ENCODE results near the gene C20orf173.

Gene C20orf173

DNA sequence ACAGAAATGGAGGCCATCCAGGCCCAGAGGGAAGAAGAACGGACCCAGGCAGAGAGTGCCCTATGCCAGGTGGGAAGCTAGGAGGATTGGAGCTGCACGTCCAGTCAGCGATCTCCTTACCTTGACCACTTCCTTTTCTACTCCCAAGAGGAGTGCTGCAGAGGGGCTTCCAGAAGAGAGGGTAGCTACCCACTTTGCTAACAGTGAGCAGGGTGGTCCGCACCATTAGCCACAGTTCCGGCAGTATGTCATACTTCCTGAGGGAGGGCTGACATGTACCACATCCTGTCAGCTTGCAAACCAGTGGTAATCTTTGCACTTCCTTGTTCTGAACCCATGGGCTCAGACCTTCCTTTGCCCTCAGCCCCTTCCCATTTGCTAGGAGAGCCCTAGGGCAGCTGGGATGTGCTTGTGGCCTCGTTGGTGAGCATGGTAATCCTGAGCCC lies 38.7 kb downstream of the C20orf173 start:
- no peak overlapping the region for H3K4me3 ChIP-seq (ENCODE audit: control insufficient read depth, low read depth, low read length)
- TF ChIP-seq CTCF (IDR thresholded peaks at IDR 0.05; ENCODE audit: control insufficient read depth, insufficient read depth, low read depth, low read length, missing control alignments): no peak
- DNase-seq (ENCODE audit: low read depth): no peak

- no peak for TF ChIP-seq CTCF (IDR thresholded peaks at IDR 0.05; ENCODE audit: control insufficient read depth, insufficient read depth, low read depth, low read length, missing control alignments)
- DNase-seq (ENCODE audit: low read depth): no peak
- no peak overlapping the region for H3K4me3 ChIP-seq (ENCODE audit: control insufficient read depth, low read depth, low read length)
Observed at GRCh38 chr20:35489717-35490116, 39.7 kb downstream of the C20orf173 start.

DNA sequence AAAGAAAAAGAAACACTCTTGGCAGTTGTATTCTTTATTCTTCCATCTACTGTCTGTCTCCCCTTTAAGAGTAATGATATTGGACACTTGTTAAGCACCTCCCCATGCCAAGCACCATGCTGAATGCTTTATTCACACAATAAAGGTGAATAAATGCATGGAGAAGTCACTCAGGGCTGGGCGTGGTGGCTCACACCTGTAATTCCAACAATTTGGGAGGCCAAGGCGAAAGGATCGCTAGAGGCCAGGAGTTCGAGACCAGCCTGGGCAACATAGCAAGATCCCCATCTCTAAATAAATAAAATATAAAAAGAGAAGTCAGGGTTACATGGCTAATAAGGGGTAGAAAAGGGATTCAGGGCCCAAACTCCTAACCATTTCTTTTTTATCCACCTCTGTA lies 42.0 kb downstream of the C20orf173 start:
- TF ChIP-seq CTCF (IDR thresholded peaks at IDR 0.05; ENCODE audit: control insufficient read depth, insufficient read depth, low read depth, low read length, missing control alignments): no peak
- no peak for DNase-seq (ENCODE audit: low read depth)
- H3K4me3 ChIP-seq (ENCODE audit: control insufficient read depth, low read depth, low read length): no peak overlapping the region

DNA sequence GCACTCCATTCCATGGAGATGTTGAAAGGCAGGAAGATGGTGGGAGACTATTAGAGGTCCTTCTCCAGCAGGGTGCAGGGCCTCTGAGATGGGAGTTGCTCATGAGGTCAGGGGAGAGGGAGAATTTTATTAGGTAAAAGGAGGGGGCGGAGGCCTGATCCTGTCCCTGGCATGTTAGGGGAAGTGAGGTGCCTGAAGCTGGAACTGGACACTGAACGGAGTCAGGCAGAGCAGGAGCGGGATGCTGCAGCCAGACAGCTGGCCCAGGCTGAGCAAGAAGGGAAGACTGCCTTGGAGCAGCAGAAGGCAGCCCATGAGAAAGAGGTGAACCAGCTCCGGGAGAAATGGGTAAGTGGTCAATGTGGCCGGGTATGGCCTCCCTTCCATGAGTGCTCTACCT lies 49.7 kb downstream of the C20orf173 start:
- no peak for TF ChIP-seq CTCF (IDR thresholded peaks at IDR 0.05; ENCODE audit: control insufficient read depth, insufficient read depth, low read depth, low read length, missing control alignments)
- H3K4me3 ChIP-seq (ENCODE audit: control insufficient read depth, low read depth, low read length): no peak overlapping the region
- no peak for DNase-seq (ENCODE audit: low read depth)

DNA sequence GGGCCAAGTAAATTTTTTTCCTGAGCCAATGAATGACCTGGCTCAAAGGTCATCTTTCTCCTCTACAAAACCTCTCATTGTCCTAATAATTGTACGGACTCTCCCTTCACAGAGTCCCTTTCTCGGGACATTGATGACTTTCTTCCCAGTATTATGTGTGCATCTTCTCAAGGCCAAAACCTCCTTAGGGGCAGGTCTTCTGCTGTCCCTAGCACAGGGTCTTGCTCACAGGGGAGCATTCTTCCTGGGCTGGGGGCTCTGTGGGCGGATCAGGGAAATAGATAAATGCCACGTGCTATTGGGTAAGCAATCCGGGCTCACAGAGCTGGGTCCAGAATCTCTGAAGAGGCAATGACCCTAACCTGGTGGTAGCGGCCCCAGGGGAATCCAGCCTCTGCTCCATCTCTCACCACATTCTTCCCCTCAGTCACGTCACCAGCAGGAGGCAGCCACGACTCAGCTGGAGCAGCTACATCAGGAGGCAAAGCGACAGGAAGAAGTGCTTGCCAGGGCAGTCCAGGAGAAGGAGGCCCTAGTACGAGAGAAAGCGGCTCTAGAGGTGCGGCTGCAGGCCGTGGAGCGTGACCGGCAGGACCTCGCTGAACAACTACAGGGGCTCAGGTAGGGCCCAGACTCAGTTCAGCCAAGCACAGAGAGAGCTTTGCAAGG lies 50.5 kb downstream of the C20orf173 start:
- no peak for DNase-seq (ENCODE audit: low read depth)

More for the DNA sequence above, 50.5 kb downstream of the C20orf173 start:
- H3K4me3 ChIP-seq (ENCODE audit: control insufficient read depth, low read depth, low read length): no peak overlapping the region
- peak; percentile 16 for TF ChIP-seq CTCF (IDR thresholded peaks at IDR 0.05; ENCODE audit: control insufficient read depth, insufficient read depth, low read depth, low read length, missing control alignments)
